ENCODE data around the gene NUFIP1. TPM values are rescaled to one million over a fixed set of nuclear protein-coding genes. Genes with fewer than 3 reads are reported as not detected.

The NUFIP1 gene
- total RNA-seq, 1 donor from 2014 or later = 13.3 TPM

GRCh38 chr13:44978328-44978727 is 10.9 kb downstream of the NUFIP1 start:
- no peaks in the 10 kb centered on the region for H3K27me3 Mint-ChIP-seq
- H3K4me3 Mint-ChIP-seq = no peak overlapping the region
- peaks cover 22% of the 10 kb centered on the region for H3K36me3 Mint-ChIP-seq (ENCODE audit: low read depth)
- H3K9me3 Mint-ChIP-seq = no peaks in the 10 kb centered on the region
- intact Hi-C loops (cut with micrococcal nuclease) = loop anchor here (10.0 kb wide), 1 partner anchor 1074 kb away; no protein-coding TSS in a partner anchor
- no peak for DNase-seq
- H3K4me1 Mint-ChIP-seq = no peaks in the 10 kb centered on the region
- no peak overlapping the region for H3K27ac Mint-ChIP-seq

GRCh38 chr13:44976949-44977583 is 12.2 kb downstream of the NUFIP1 start:
- peaks cover 22% of the 10 kb centered on the region for H3K36me3 Mint-ChIP-seq (ENCODE audit: low read depth)
- no peaks in the 10 kb centered on the region for H3K27me3 Mint-ChIP-seq
- H3K9me3 Mint-ChIP-seq = no peaks in the 10 kb centered on the region
- H3K4me1 Mint-ChIP-seq = no peaks in the 10 kb centered on the region
- intact Hi-C loops (cut with micrococcal nuclease) = loop anchor here (10.0 kb wide), 1 partner anchor 1072 kb away; no protein-coding TSS in a partner anchor
- no peak overlapping the region for H3K27ac Mint-ChIP-seq
- H3K4me3 Mint-ChIP-seq = no peak overlapping the region
- no peak for DNase-seq

GRCh38 chr13:44976196-44976595 is 13.1 kb downstream of the NUFIP1 start:
- DNase-seq = no peak
- Mint-ChIP-seq H3K27me3 (no peaks in the 10 kb centered on the region), H3K4me1 (no peaks in the 10 kb centered on the region), H3K36me3 (ENCODE audit: low read depth) (peaks cover 23% of the 10 kb centered on the region), H3K4me3 (no peak overlapping the region), H3K27ac (no peak overlapping the region), H3K9me3 (no peaks in the 10 kb centered on the region)
- intact Hi-C loops (cut with micrococcal nuclease) = loop anchor here (10.0 kb wide), 1 partner anchor 1071 kb away; no protein-coding TSS in a partner anchor

- Mint-ChIP-seq H3K27ac (no peak overlapping the region), H3K4me3 (no peak overlapping the region), H3K9me3 (no peaks in the 10 kb centered on the region), H3K36me3 (ENCODE audit: low read depth) (peaks cover 21% of the 10 kb centered on the region), H3K27me3 (no peaks in the 10 kb centered on the region), H3K4me1 (no peaks in the 10 kb centered on the region)
- peak; percentile 50 for DNase-seq
- intact Hi-C loops (cut with micrococcal nuclease) = loop anchor here (10.0 kb wide), 1 partner anchor 1069 kb away; no protein-coding TSS in a partner anchor
These were observed 15.0 kb downstream of the NUFIP1 start for GRCh38 chr13:44974056-44974793.

GRCh38 chr13:44972956-44973581 is 16.2 kb downstream of the NUFIP1 start:
- Mint-ChIP-seq H3K4me1 (no peaks in the 10 kb centered on the region), H3K27me3 (no peaks in the 10 kb centered on the region), H3K27ac (no peak overlapping the region), H3K4me3 (no peak overlapping the region), H3K9me3 (no peaks in the 10 kb centered on the region), H3K36me3 (ENCODE audit: low read depth) (peaks cover 10% of the 10 kb centered on the region)
- intact Hi-C loops (cut with micrococcal nuclease) = loop anchor here (10.0 kb wide), 1 partner anchor 1068 kb away; no protein-coding TSS in a partner anchor
- DNase-seq = no peak

GRCh38 chr13:44971656-44972595 is 17.3 kb downstream of the NUFIP1 start:
- Mint-ChIP-seq H3K9me3 (no peaks in the 10 kb centered on the region), H3K4me3 (no peak overlapping the region), H3K27ac (no peak overlapping the region), H3K36me3 (ENCODE audit: low read depth) (peaks cover 10% of the 10 kb centered on the region), H3K27me3 (no peaks in the 10 kb centered on the region), H3K4me1 (no peaks in the 10 kb centered on the region)
- intact Hi-C loops (cut with micrococcal nuclease) = loop anchor here (10.0 kb wide), 1 partner anchor 1067 kb away; no protein-coding TSS in a partner anchor
- no peak for DNase-seq

- Mint-ChIP-seq H3K4me3 (no peak overlapping the region), H3K36me3 (ENCODE audit: low read depth) (peaks cover 16% of the 10 kb centered on the region), H3K27ac (no peak overlapping the region), H3K9me3 (peaks cover 4% of the 10 kb centered on the region), H3K27me3 (no peaks in the 10 kb centered on the region), H3K4me1 (peaks cover 2% of the 10 kb centered on the region)
- no peak for DNase-seq
- intact Hi-C loops (cut with micrococcal nuclease) = loop anchor here (1.0 to 10.0 kb wide), 3 partner anchors 53 to 1065 kb away; no protein-coding TSS in a partner anchor
These were observed 19.5 kb downstream of the NUFIP1 start for GRCh38 chr13:44969551-44970484.

GRCh38 chr13:44968434-44968815 is 20.8 kb downstream of the NUFIP1 start:
- no peak for DNase-seq
- Mint-ChIP-seq H3K9me3 (peaks cover 9% of the 10 kb centered on the region), H3K36me3 (ENCODE audit: low read depth) (peaks cover 29% of the 10 kb centered on the region), H3K4me1 (peaks cover 5% of the 10 kb centered on the region), H3K27ac (no peak overlapping the region), H3K27me3 (no peaks in the 10 kb centered on the region), H3K4me3 (no peak overlapping the region)
- intact Hi-C loops (cut with micrococcal nuclease) = no loop called here

GRCh38 chr13:44967704-44968433 is 21.4 kb downstream of the NUFIP1 start:
- Mint-ChIP-seq H3K27ac (no peak overlapping the region), H3K9me3 (peaks cover 9% of the 10 kb centered on the region), H3K36me3 (ENCODE audit: low read depth) (peaks cover 33% of the 10 kb centered on the region), H3K4me1 (peaks cover 5% of the 10 kb centered on the region), H3K27me3 (no peaks in the 10 kb centered on the region), H3K4me3 (no peak overlapping the region)
- intact Hi-C loops (cut with micrococcal nuclease) = no loop called here
- DNase-seq = peak; percentile 45

- Mint-ChIP-seq H3K27ac (no peak overlapping the region), H3K36me3 (ENCODE audit: low read depth) (peaks cover 52% of the 10 kb centered on the region), H3K27me3 (no peaks in the 10 kb centered on the region), H3K9me3 (peaks cover 17% of the 10 kb centered on the region), H3K4me3 (no peak overlapping the region), H3K4me1 (peaks cover 5% of the 10 kb centered on the region)
- intact Hi-C loops (cut with micrococcal nuclease) = no loop called here
- DNase-seq = no peak
These were observed 27.3 kb downstream of the NUFIP1 start for GRCh38 chr13:44961997-44962396.

GRCh38 chr13:44955406-44955805 is 33.9 kb downstream of the NUFIP1 start:
- H3K36me3 Mint-ChIP-seq (ENCODE audit: low read depth) = peaks cover 12% of the 10 kb centered on the region
- intact Hi-C loops (cut with micrococcal nuclease) = no loop called here
- DNase-seq = no peak
- H3K4me3 Mint-ChIP-seq = no peak overlapping the region
- H3K4me1 Mint-ChIP-seq = no peaks in the 10 kb centered on the region
- no peaks in the 10 kb centered on the region for H3K9me3 Mint-ChIP-seq
- H3K27me3 Mint-ChIP-seq = no peaks in the 10 kb centered on the region
- H3K27ac Mint-ChIP-seq = no peak overlapping the region

GRCh38 chr13:44954224-44954623 is 35.0 kb downstream of the NUFIP1 start:
- H3K27ac Mint-ChIP-seq = no peak overlapping the region
- peaks cover 16% of the 10 kb centered on the region for H3K36me3 Mint-ChIP-seq (ENCODE audit: low read depth)
- no peak for DNase-seq
- H3K4me3 Mint-ChIP-seq = no peak overlapping the region
- H3K27me3 Mint-ChIP-seq = no peaks in the 10 kb centered on the region
- no peaks in the 10 kb centered on the region for H3K4me1 Mint-ChIP-seq
- no peaks in the 10 kb centered on the region for H3K9me3 Mint-ChIP-seq
- intact Hi-C loops (cut with micrococcal nuclease) = no loop called here
